ENCODE data around the gene SSU72.

The SSU72 gene

GRCh38 chr1:1550591-1551432 lies 23.9 kb downstream of the SSU72 start:
- in situ Hi-C loops (cut with MboI; ENCODE audit: low pct_unique_long_range_greater_than_20kb, low sequenced_read_pairs, unreplicated experiment) = no loop called here
- TF ChIP-seq, protein P1, sequence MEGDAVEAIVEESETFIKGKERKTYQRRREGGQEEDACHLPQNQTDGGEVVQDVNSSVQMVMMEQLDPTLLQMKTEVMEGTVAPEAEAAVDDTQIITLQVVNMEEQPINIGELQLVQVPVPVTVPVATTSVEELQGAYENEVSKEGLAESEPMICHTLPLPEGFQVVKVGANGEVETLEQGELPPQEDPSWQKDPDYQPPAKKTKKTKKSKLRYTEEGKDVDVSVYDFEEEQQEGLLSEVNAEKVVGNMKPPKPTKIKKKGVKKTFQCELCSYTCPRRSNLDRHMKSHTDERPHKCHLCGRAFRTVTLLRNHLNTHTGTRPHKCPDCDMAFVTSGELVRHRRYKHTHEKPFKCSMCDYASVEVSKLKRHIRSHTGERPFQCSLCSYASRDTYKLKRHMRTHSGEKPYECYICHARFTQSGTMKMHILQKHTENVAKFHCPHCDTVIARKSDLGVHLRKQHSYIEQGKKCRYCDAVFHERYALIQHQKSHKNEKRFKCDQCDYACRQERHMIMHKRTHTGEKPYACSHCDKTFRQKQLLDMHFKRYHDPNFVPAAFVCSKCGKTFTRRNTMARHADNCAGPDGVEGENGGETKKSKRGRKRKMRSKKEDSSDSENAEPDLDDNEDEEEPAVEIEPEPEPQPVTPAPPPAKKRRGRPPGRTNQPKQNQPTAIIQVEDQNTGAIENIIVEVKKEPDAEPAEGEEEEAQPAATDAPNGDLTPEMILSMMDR (IDR thresholded peaks at IDR 0.05; ENCODE audit: extremely low read depth, insufficient read depth, missing control alignments) = no peak
- no peak for DNase-seq (ENCODE audit: low spot score)

DNA sequence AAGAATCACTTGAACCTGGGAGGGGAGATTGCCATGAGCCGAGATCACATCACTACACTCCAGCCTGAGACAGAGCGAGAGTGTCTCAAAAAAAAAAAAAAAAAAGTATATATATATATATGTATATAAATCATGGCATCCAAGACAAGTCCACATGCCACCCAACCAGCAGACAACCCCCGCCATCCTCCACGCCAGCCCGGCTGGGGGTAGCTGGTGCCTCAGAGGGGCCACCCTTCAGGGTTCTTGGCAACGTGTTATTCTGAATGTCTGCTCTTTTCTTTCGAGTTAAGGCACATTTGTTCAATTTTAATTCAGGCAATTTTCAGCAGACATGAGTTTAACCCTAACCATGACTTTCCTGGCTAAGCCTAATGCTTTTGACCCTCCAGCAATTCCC lies 24.6 kb downstream of the SSU72 start:
- in situ Hi-C loops (cut with MboI; ENCODE audit: low pct_unique_long_range_greater_than_20kb, low sequenced_read_pairs, unreplicated experiment) = no loop called here

GRCh38 chr1:1548591-1548990 lies 26.1 kb downstream of the SSU72 start:
- no peak for DNase-seq (ENCODE audit: low spot score)
- in situ Hi-C loops (cut with MboI; ENCODE audit: low pct_unique_long_range_greater_than_20kb, low sequenced_read_pairs, unreplicated experiment) = no loop called here
- TF ChIP-seq, protein P1 (IDR thresholded peaks at IDR 0.05; ENCODE audit: extremely low read depth, insufficient read depth, missing control alignments) = no peak

More for the DNA sequence above, 24.6 kb downstream of the SSU72 start:
- no peak for DNase-seq (ENCODE audit: low spot score)
- TF ChIP-seq, protein P1 (IDR thresholded peaks at IDR 0.05; ENCODE audit: extremely low read depth, insufficient read depth, missing control alignments) = no peak

GRCh38 chr1:1547476-1547875 lies 27.2 kb downstream of the SSU72 start:
- DNase-seq (ENCODE audit: low spot score) = no peak
- TF ChIP-seq, protein P1 (IDR thresholded peaks at IDR 0.05; ENCODE audit: extremely low read depth, insufficient read depth, missing control alignments) = no peak
- in situ Hi-C loops (cut with MboI; ENCODE audit: low pct_unique_long_range_greater_than_20kb, low sequenced_read_pairs, unreplicated experiment) = no loop called here

DNA sequence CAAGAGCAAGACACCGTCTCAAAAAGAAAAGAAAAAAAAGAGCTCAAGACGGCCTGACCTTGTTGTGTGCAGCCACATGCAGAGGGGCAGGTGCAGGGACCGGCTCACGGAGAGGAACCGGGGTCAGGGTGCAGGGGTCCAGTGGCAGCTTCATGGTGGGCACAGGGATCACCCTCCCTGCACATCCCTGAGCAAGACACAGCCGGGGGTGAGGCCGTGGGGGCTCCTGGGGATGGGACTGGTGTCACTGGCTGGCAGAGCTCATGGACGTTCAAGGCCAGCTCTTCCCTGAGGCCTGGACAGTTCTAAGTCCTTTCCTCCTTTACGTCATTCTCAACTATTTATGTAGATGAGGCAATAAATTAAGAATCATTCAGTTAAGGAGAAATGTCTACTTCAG lies 27.7 kb downstream of the SSU72 start:
- in situ Hi-C loops (cut with MboI; ENCODE audit: low pct_unique_long_range_greater_than_20kb, low sequenced_read_pairs, unreplicated experiment) = no loop called here
- no peak for DNase-seq (ENCODE audit: low spot score)
- TF ChIP-seq, protein P1 (IDR thresholded peaks at IDR 0.05; ENCODE audit: extremely low read depth, insufficient read depth, missing control alignments) = no peak

DNA sequence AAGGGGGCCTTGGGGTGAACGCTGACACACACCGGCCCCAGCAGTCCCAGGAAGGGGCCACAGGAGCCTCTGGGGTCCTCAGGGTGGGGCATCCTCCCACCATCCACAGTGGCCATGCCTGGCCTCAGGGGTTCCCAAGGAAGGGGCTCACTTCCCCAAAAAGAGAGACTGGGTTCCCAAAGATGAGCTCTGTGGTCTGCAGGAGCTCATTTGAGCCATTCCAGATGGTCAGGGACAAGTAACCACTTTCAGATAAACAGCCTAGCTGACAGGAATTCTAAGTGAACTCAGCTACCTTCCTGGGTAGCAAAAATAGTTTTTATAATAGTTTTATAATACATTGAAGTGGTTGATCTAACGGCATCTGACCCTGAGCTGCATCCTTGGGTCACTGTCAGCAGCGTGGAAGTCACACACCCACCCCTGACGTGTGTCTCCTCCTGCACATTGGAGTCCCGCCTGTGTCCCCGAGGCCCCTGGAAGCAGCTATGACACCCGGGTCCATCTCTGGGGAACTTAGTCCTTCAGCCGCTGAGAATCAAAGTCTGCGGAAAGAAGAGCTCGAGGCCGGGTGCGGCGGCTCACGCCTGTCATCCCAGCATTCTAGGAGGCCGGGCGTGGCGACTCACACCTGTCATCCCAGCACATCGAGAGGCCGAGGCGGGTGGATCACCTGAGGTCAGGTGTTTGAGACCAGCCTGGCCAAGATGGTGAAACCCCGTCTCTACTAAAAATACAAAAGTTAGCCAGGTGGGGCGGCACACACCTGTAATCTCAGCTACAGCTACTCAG lies 28.5 kb downstream of the SSU72 start:
- DNase-seq (ENCODE audit: low spot score) = no peak
- TF ChIP-seq, protein P1 (IDR thresholded peaks at IDR 0.05; ENCODE audit: extremely low read depth, insufficient read depth, missing control alignments) = no peak
- in situ Hi-C loops (cut with MboI; ENCODE audit: low pct_unique_long_range_greater_than_20kb, low sequenced_read_pairs, unreplicated experiment) = no loop called here

Measured in GM13977 (cell line).